ENCODE measurements around the gene AIFM3.
A peak's percentile ranks its signal among the peaks of the same experiment; 100 is the strongest.

Gene AIFM3

DNA sequence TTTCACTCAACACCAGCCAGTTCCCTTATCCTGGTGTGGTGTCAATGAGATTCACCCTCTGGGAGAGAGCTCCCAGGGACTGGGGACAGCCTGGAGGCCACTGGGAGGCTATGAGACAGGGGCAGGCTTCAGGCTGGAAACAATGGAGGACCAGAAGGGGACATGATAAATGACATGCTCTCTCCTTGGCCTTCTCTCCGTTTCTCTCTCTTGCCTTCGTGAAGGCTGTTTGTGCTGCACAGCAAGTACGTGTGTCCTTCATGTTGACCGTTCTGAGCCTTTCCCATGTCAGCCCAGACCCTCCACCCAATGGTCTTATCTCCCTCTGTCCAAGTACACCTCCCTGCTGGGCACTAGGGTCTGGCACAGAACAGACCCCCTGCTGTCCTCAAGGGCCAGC, 13.5 kb downstream of the AIFM3 start:
- Histone ChIP-seq H3K79me2 (peaks cover 4% of the 10 kb centered on the region), H3K27me3 (ENCODE audit: control insufficient read depth, insufficient read depth, low read length) (no peaks in the 10 kb centered on the region), H3K27ac (no peak overlapping the region), H3K9me3 (ENCODE audit: control insufficient read depth, low read length) (no peaks in the 10 kb centered on the region), H3K4me1 (peaks cover 6% of the 10 kb centered on the region), H3K4me3 (ENCODE audit: low read depth, low read length) (no peak overlapping the region), H2AFZ (no peak overlapping the region), H3K36me3 (ENCODE audit: control insufficient read depth, insufficient read depth, low read length) (no peaks in the 10 kb centered on the region), H3K4me2 (ENCODE audit: low read length) (no peak overlapping the region), H3K9ac (no peak overlapping the region)
- TF ChIP-seq, protein P1, sequence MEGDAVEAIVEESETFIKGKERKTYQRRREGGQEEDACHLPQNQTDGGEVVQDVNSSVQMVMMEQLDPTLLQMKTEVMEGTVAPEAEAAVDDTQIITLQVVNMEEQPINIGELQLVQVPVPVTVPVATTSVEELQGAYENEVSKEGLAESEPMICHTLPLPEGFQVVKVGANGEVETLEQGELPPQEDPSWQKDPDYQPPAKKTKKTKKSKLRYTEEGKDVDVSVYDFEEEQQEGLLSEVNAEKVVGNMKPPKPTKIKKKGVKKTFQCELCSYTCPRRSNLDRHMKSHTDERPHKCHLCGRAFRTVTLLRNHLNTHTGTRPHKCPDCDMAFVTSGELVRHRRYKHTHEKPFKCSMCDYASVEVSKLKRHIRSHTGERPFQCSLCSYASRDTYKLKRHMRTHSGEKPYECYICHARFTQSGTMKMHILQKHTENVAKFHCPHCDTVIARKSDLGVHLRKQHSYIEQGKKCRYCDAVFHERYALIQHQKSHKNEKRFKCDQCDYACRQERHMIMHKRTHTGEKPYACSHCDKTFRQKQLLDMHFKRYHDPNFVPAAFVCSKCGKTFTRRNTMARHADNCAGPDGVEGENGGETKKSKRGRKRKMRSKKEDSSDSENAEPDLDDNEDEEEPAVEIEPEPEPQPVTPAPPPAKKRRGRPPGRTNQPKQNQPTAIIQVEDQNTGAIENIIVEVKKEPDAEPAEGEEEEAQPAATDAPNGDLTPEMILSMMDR (IDR thresholded peaks at IDR 0.05), result no peak

DNA sequence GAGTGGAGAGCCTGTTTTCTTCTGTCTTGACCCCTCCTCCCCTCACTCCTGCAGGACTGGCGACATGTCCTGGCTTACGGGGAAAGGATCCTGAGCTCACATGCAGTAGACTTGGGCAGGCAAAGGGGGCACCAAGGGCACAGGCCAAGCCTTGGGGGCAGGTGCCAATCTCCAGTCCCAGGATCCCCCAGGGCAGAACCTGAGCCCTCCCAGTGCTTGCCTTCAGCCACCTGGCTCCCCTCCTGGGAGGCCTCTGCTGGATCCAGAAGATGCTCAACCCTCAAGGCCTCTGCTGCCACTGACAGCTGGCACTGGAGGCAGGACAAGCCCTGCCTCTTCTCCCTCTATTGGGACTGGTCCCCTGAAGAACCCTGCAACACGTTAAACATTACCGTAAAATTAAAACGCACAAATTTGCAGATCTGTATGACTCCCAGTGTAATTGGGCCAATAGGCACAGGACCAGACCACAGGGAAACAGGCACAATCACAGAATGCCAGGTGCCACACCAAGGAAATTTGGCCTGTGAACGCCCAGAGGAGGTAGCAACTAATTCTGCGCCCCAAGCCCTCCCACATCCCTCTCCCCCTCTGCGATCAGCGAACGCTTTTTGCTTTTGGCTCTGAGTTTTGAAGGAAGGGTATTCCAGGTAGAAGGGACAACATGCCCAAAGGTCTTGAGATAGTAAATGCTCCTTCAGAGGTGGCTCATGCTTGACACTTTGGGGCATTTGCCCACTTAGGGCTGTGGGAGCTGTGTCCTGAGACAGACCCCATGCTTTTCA, 14.1 kb downstream of the AIFM3 start:
- Histone ChIP-seq H3K79me2 (peaks cover 4% of the 10 kb centered on the region), H3K9me3 (ENCODE audit: control insufficient read depth, low read length) (no peaks in the 10 kb centered on the region), H3K27me3 (ENCODE audit: control insufficient read depth, insufficient read depth, low read length) (no peaks in the 10 kb centered on the region), H3K9ac (no peak overlapping the region), H3K27ac (peak overlapping the region; percentile 65), H3K36me3 (ENCODE audit: control insufficient read depth, insufficient read depth, low read length) (no peaks in the 10 kb centered on the region), H3K4me2 (ENCODE audit: low read length) (peak overlapping the region; percentile 100), H2AFZ (peak overlapping the region; percentile 82), H3K4me1 (peaks cover 6% of the 10 kb centered on the region), H3K4me3 (ENCODE audit: low read depth, low read length) (peak overlapping the region; percentile 95)
- TF ChIP-seq, protein P1 (IDR thresholded peaks at IDR 0.05), result no peak

DNA sequence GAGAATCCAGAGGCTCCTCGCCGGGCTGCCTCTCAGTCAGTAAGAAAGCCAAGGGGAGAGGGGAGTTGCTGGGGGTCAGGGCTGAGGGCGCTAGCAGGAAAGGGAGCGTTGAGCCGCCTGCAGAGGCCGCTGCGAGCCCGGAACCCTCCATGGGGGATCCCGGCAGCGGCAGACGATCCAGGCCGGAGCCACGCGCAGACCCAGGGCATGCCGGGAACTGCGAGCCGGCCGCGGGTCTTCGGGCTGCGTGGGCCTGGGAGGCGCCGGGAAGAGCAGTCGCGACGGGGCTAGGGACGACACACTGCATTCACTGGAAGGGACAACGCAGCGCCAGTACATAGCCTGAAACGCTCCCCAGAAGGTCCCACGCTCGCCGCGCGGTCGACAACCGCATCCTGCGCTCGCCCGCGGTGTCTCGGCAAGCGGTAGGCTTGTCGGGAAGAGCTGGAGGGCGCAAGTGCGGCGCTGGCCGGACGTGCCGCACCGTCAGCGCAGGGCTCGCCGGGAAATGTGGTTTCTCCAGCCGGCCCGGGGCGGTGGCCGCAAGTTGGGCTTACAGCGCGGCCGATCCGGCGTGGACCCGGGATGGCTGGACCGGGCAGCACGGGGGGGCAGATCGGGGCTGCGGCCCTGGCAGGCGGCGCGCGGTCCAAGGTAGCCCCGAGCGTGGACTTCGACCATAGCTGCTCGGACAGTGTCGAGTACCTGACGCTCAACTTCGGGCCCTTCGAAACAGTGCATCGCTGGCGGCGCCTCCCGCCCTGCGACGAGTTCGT, 14.9 kb downstream of the AIFM3 start, which contains the start of gene LZTR1:
LZTR1 (plus strand) TSS at position 511 of the 776 bp plus-strand sequence; CDS start at position 586, 75 bp downstream.
- no peaks in the 10 kb centered on the region for H3K36me3 ChIP-seq (ENCODE audit: control insufficient read depth, insufficient read depth, low read length)
- H2AFZ ChIP-seq, result peak within 1 kb of the TSS; percentile 82
- H3K27me3 ChIP-seq (ENCODE audit: control insufficient read depth, insufficient read depth, low read length), result no peaks in the 10 kb centered on the region
- TF ChIP-seq, protein P1 (IDR thresholded peaks at IDR 0.05), result peak; percentile 35
- H3K4me1 ChIP-seq, result peaks cover 6% of the 10 kb centered on the region
- no peaks in the 10 kb centered on the region for H3K9me3 ChIP-seq (ENCODE audit: control insufficient read depth, low read length)
- H3K79me2 ChIP-seq, result peaks cover 4% of the 10 kb centered on the region
- peak within 1 kb of the TSS; percentile 95 for H3K4me3 ChIP-seq (ENCODE audit: low read depth, low read length)
- peak within 1 kb of the TSS; percentile 65 for H3K27ac ChIP-seq
- H3K4me2 ChIP-seq (ENCODE audit: low read length), result peak within 1 kb of the TSS; percentile 100
- H3K9ac ChIP-seq, result no peak within 1 kb of the TSS

DNA sequence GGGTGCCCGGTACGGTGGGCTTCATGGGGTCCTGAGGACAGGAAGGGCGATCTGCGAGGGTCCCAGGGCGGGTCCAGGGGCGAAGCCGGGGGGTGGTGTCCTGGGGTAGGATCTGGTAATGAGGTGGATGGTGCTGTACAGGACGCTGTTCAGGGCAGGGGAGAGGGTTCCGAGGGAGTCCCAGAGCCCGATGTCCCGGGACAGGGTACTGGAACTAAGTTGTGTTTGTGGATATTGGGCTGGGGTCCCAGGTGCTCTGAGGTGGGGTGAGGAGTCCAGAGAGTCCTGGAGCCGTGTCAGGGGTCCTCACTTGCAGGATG, 15.5 kb downstream of the AIFM3 start:
- no peaks in the 10 kb centered on the region for H3K36me3 ChIP-seq (ENCODE audit: control insufficient read depth, insufficient read depth, low read length)
- H3K4me3 ChIP-seq (ENCODE audit: low read depth, low read length), result peak overlapping the region; percentile 95
- no peak overlapping the region for H3K27ac ChIP-seq
- no peaks in the 10 kb centered on the region for H3K27me3 ChIP-seq (ENCODE audit: control insufficient read depth, insufficient read depth, low read length)
- H3K4me1 ChIP-seq, result peaks cover 6% of the 10 kb centered on the region
- H3K4me2 ChIP-seq (ENCODE audit: low read length), result peak overlapping the region; percentile 100
- H3K9me3 ChIP-seq (ENCODE audit: control insufficient read depth, low read length), result no peaks in the 10 kb centered on the region
- H2AFZ ChIP-seq, result peak overlapping the region; percentile 82
- H3K79me2 ChIP-seq, result peaks cover 4% of the 10 kb centered on the region
- H3K9ac ChIP-seq, result no peak overlapping the region
- TF ChIP-seq, protein P1 (IDR thresholded peaks at IDR 0.05), result no peak
